ENCODE measurements around the gene CLDN17. TPM values are rescaled to one million over a fixed set of nuclear protein-coding genes. Genes with fewer than 3 reads are reported as not detected.

The CLDN17 gene, protein sequence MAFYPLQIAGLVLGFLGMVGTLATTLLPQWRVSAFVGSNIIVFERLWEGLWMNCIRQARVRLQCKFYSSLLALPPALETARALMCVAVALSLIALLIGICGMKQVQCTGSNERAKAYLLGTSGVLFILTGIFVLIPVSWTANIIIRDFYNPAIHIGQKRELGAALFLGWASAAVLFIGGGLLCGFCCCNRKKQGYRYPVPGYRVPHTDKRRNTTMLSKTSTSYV
- not detected for polyA plus RNA-seq (2012; ENCODE audit: insufficient read depth, insufficient read length, low read depth)

DNA sequence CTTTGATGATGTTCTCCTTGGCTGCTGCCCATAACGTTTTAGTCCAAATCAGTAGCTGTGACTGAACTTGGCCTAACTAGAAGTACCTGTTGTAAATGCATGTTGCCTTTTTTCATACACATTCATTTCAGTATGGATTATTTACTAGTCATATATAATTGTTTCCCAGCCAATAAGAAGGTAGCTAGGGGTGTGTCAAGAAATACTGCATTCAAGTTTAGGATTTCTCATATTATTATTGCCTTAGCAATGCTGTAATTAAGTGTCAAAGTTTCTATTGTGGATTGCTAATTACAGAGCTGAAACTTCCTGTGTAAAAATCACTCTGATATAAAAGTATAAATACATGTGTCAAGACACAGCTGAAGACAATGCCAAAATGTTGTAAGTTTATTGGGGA lies at the start of gene CLDN17:
Gene CLDN17, minus strand, starts transcription at position 101 of the 400 bp plus-strand sequence. CDS start 188 bp downstream, outside the sequence.
- Histone ChIP-seq H3K9me3 (no peaks in the 10 kb centered on the region), H3K36me3 (no peaks in the 10 kb centered on the region), H3K27me3 (no peaks in the 10 kb centered on the region), H3K4me3 (ENCODE audit: low read depth, low read length) (no peak within 1 kb of the TSS), H3K4me1 (no peaks in the 10 kb centered on the region)
- TF ChIP-seq, protein P1, sequence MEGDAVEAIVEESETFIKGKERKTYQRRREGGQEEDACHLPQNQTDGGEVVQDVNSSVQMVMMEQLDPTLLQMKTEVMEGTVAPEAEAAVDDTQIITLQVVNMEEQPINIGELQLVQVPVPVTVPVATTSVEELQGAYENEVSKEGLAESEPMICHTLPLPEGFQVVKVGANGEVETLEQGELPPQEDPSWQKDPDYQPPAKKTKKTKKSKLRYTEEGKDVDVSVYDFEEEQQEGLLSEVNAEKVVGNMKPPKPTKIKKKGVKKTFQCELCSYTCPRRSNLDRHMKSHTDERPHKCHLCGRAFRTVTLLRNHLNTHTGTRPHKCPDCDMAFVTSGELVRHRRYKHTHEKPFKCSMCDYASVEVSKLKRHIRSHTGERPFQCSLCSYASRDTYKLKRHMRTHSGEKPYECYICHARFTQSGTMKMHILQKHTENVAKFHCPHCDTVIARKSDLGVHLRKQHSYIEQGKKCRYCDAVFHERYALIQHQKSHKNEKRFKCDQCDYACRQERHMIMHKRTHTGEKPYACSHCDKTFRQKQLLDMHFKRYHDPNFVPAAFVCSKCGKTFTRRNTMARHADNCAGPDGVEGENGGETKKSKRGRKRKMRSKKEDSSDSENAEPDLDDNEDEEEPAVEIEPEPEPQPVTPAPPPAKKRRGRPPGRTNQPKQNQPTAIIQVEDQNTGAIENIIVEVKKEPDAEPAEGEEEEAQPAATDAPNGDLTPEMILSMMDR (IDR thresholded peaks at IDR 0.05; ENCODE audit: low read depth, low read length), result no peak
- no peak for DNase-seq

DNA sequence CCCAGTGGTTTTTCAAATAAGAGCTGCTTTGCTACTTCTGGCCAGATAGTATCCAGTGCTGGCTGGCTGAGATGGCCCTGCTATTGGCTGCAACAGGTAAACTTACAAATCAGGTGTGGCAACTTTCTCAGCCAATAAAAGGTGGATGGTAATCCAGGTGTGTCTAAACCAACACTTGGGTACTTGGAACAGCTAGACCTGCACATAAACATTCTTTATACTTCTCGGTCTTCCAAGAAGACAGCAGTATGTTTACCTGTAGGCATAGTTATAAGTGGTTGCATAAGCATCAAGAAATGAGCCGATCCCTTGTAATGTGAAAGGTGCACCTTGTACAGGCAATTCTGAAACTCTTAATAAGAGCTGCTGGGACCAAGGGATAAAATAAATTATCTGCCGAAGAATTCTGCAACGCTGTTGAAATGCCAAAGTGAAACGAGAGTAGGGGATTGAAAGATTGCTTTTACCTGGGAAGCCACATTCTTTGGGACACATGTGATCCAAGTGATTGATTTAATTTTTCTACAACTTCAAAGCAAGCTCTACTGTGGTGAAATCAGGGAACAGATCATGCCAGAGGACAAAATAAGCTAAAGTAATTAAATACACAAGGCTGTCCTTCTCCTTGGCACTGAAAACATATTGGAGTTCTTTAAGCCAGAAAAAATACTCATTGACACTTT lies 49.6 kb upstream of the CLDN17 start, which contains the start of gene CLDN8:
Gene CLDN8, minus strand, starts transcription at position 57 of the 683 bp plus-strand sequence. CDS start 172 bp downstream, outside the sequence.
- TF ChIP-seq, protein P1 (IDR thresholded peaks at IDR 0.05; ENCODE audit: low read depth, low read length), result no peak
- no peaks in the 10 kb centered on the region for H3K4me1 ChIP-seq
- no peak within 1 kb of the TSS for H3K4me3 ChIP-seq (ENCODE audit: low read depth, low read length)
- no peaks in the 10 kb centered on the region for H3K9me3 ChIP-seq
- H3K27me3 ChIP-seq, result no peaks in the 10 kb centered on the region
- no peaks in the 10 kb centered on the region for H3K36me3 ChIP-seq
- no peak for DNase-seq

DNA sequence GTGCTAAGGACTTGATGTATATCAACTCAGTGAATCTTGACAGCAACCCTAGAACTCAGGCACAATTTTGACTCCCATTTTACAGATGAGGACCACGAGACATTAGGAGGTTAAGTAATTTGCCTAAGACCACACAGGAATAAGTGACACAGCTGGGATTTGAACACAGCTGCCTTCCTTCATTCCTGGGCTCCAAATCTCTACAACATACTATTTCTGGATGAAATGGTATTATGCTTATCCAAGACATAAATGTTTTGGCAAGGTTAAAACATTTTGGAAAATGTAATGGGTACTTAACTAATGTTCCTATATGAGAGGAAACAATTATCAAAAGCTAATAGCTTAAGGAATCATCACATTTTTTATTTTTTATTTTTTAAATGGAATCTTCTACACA lies 44.5 kb upstream of the CLDN17 start:
- DNase-seq, result no peak
- no peaks in the 10 kb centered on the region for H3K4me1 ChIP-seq
- no peak overlapping the region for H3K4me3 ChIP-seq (ENCODE audit: low read depth, low read length)
- no peaks in the 10 kb centered on the region for H3K27me3 ChIP-seq
- H3K36me3 ChIP-seq, result no peaks in the 10 kb centered on the region
- no peaks in the 10 kb centered on the region for H3K9me3 ChIP-seq
- TF ChIP-seq, protein P1 (IDR thresholded peaks at IDR 0.05; ENCODE audit: low read depth, low read length), result no peak

DNA sequence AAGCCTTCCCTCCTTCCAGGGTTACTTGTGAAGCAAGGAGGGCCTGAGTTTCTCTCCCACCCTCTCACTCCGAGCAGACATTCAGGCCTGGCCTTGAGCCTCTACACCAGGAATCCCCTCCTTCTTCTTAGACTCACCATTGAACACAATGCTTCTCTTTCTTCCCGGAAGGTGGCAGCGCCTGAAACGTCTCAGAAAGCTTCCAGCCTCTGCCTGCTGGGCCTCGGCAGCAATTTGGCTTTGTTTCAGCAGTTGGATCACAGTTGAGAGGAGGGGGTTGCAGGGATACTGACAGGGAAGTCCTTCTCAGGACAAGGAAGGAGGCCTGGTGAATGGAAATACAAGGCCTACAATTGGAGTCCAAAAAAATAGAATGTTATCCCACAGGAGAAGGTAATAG lies 43.0 kb upstream of the CLDN17 start:
- no peaks in the 10 kb centered on the region for H3K27me3 ChIP-seq
- H3K9me3 ChIP-seq, result no peaks in the 10 kb centered on the region
- no peaks in the 10 kb centered on the region for H3K4me1 ChIP-seq
- H3K4me3 ChIP-seq (ENCODE audit: low read depth, low read length), result no peak overlapping the region
- H3K36me3 ChIP-seq, result no peaks in the 10 kb centered on the region
- no peak for DNase-seq
- TF ChIP-seq, protein P1 (IDR thresholded peaks at IDR 0.05; ENCODE audit: low read depth, low read length), result no peak

DNA sequence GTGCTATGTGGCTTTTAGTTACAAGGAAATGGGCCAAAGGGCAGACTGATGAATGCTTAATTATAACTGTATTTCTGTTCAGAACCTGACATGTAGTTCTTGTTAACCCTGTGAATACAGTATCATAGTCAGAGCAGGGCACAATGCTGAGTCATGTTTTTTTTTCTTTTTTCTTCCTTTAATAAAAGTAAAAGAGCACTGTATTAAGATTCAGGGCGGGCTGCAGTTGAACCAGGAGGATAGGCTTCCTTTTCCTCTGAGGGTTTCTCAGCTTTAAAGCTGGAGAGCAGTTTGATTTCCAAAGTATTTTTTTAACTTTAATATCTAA lies 40.6 kb upstream of the CLDN17 start:
- H3K36me3 ChIP-seq, result no peaks in the 10 kb centered on the region
- TF ChIP-seq, protein P1 (IDR thresholded peaks at IDR 0.05; ENCODE audit: low read depth, low read length), result no peak
- no peaks in the 10 kb centered on the region for H3K4me1 ChIP-seq
- H3K27me3 ChIP-seq, result no peaks in the 10 kb centered on the region
- no peaks in the 10 kb centered on the region for H3K9me3 ChIP-seq
- no peak for DNase-seq
- H3K4me3 ChIP-seq (ENCODE audit: low read depth, low read length), result no peak overlapping the region
